ENCODE measurements around the gene KANSL1.

- TF ChIP-seq, protein P1, sequence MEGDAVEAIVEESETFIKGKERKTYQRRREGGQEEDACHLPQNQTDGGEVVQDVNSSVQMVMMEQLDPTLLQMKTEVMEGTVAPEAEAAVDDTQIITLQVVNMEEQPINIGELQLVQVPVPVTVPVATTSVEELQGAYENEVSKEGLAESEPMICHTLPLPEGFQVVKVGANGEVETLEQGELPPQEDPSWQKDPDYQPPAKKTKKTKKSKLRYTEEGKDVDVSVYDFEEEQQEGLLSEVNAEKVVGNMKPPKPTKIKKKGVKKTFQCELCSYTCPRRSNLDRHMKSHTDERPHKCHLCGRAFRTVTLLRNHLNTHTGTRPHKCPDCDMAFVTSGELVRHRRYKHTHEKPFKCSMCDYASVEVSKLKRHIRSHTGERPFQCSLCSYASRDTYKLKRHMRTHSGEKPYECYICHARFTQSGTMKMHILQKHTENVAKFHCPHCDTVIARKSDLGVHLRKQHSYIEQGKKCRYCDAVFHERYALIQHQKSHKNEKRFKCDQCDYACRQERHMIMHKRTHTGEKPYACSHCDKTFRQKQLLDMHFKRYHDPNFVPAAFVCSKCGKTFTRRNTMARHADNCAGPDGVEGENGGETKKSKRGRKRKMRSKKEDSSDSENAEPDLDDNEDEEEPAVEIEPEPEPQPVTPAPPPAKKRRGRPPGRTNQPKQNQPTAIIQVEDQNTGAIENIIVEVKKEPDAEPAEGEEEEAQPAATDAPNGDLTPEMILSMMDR (IDR thresholded peaks at IDR 0.05) = no peak
- TF ChIP-seq EZH2phosphoT487 (IDR thresholded peaks at IDR 0.05; ENCODE audit: borderline replicate concordance, low read depth) (no peak), POLR2AphosphoS5 (IDR thresholded peaks at IDR 0.05; ENCODE audit: low read depth, low read length) (no peak), SMC3 (IDR thresholded peaks at IDR 0.05; ENCODE audit: low read depth, low read length) (no peak), USF1 (IDR thresholded peaks at IDR 0.05; ENCODE audit: borderline replicate concordance, low read depth) (no peak), CHD2 (IDR thresholded peaks at IDR 0.05; ENCODE audit: low read length, partially characterized antibody) (no peak)
These were observed 143.6 kb downstream of the KANSL1 start for GRCh38 chr17:46049656-46050055.
